NCI-H2029 treated with DMSO at 0.1 percent for 48 hours (cell line): Measurements from ENCODE around the gene AFMID.
"Not testable (repeated sequence)": the region's sequence is repeated elsewhere in the genome, so short reads cannot be mapped to it uniquely, and the experiment has no call there.

ENCODE experiments used
- DNase-seq: peaks from one replicate; lab custom pipeline; 2025; lab: John Stamatoyannopoulos, UW

AFMID gene

DNA sequence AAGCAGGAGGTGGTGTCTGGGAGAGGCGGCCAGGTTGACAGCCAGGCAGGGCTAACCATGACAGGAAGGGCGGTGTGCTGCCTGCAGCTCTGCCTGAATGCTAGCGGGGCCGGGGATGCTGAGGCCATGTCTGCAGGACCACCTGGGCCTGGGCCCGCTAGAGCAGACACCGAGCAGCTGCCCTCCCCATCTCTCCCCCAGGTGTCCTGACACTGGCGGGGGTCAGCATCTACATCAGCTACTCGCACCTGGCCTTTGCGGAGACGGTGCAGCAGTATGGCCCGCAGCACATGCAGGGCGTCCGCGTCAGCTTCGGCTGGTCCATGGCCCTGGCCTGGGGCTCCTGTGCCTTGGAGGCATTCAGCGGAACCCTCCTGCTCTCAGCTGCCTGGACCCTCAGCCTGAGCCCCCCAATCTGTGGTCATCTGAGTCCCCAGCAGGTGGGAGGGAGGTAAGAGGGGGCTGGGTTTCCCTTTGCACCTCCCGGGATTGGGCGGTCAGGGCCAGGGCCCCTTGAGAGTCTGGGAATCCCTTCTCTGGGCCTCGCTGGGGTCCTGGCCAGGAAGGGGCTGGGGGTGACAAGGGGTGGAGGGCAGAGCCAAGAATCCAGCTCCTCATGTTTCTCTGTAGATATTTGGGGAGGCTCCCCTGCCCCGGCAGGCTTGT lies 51.8 kb downstream of the AFMID start:
- DNase-seq: no peak

DNA sequence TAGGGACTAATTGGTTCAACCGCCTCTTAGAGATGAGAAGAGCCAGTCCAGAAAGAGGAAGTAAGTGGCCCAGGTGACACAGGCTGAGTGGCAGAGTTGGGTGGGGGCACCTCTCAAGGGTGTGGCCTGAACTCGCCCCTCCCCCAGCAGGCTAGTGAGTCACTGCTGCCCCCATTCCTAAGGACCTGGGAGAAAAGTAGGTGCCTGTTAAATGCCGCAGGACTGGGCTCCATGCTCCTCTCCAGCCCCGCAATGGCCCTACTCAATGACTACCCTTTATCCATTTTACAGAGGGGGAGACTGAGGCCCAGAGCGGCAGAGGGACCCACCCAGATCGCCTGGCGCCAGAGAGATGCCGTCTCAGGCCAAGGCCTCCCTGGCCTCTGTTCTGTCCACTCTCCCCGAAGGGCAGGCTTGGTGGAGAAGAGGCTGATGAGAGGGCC lies 52.3 kb downstream of the AFMID start:
- DNase-seq: no peak

DNA sequence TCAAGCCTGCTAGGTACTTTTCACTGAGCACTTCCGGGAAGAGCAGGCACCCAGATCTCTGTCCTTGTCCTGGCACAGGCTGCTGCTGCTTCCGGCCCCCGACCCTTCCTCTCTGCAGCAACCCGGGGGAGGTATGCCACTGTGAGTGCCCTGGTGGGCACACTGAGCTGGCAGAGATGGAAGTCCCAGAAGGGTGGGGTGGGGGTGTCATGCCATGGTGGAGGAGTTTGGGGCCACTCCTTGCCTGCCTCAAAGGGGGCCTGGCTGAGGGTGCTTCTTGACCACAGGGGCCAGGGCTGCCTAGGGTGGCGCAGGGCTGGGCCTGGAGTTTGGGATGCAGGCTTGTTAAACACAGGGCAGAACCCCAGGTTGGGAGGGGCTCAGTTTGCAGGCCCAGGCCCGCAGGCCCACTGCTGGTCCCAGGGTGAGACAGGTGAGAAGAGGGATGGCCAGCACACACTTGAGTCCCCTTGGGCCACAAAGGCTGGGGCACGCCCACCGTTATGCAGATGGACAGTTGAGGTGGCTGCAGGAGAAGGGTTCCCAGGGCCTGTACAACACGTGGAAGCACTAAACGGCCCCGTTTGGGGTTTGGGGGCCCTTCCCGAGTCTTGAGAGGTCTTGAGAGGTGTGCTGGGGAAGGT lies 53.0 kb downstream of the AFMID start:
- no peak for DNase-seq

DNA sequence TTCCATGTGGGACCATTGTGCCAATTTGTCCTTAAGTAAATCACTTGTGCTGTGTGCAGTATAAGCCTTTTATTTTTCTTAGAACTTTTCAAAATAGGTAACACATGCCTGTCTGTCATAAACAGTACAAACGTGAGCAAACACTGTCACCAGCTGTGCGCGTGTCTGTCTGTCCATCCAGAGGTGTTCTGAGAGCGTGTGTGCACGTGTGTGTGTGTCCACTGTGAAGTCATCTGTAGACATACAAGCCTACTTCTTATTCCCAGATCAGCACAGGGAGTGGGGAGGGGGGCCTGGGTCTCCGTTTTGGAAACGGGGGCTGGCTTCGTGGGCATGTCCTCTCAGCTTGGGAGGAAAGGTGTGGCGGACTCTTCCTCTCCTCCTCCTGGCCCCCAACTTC lies 53.7 kb downstream of the AFMID start:
- DNase-seq: no peak

DNA sequence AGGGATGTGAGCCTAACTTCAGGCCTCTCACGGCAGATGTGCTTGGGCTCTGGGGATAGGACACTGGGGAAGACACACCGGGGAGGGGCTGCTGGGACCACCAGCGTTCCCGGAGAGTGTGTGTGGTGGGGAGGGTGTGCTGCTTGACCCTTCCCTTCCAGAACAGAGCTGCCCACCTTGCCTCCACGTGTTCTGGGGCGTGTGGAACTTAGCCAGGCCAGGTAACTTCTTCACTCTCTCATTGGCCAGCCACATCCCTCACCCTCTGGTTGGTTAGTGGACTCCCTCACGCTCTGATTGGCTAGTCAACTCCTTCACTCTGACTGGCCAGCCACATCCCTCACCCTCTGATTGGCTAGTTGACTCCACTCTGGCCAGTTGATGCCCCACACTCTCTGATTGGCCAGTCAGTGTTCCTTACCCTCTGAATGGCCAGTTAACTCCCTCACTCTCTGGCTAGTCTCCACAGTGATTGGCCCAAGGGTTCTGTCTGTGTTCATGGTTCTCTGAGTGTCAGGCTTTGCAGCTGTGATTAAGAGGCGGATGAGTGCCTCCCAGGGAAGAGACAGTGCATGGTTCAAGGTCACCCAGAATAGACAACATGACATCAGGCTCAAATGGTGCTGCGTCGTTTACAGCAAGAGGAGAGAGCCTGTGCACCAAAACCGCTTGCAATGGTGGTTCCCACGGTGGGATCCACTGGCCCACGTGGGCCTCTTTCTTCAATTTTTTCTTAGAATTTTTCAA lies 54.3 kb downstream of the AFMID start:
- no peak for DNase-seq

- DNase-seq: no peak
Observed at GRCh38 chr17:78242024-78242742, 55.0 kb downstream of the AFMID start.

DNA sequence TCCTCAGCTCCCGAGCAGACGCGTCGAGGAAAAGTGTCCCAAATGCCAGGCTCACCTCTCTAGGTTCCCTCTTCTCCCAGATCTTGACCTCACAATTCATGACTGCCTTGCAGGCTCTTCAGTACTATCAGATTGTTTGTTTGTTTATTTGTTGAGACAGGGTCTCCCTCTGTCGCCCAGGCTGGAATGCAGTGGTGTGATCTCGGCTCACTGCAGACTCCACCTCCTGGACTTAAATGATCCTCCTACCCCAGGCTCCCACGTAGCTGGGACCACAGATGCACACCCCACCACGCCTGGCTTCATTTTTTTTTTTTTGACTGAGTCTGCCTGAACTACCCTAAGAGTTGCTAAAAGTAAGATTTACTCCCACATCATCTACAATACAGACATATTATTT lies 60.1 kb downstream of the AFMID start:
- DNase-seq: no peak

DNA sequence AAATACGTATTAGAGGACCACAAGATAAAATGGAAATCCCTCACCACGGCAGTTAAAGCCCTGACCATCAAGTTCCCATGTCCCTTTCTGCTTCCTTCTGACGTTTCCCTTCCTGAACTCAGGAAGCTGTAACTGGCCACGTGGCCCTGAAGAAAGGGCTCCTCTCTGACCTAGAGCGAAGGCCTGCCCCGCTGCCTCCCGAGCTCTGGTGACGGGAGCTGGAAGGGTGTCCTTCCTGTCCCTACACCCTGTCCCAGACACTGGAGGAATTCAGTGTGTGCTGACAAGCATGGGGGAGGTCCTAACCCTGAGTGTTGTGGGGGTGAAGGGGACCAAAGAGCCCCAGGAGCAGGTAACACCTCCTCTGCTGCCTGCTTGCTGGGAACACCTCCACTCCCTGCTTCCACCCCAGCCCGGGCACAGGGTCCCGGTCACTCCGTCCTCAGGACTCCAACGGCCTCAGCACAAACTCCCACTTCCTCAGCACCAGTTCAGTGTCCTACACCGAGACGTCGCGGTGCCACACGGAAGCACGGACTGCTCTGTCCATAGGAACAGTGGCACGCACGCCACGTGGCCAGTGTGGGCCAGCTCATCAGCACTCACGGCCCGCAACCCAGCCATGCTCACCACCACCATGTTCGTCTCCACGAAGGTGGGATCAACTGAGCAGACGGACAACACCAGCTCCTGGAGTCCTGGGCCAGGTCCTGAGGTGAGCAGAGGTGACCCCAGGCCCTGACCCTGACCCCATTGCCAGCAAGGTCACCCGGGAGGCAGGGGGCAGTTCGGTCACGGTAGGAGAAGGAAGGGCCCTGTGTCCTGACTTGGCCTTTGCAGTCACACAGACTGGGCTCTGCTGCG lies 61.1 kb downstream of the AFMID start:
- no peak for DNase-seq

GRCh38 chr17:78249074-78249817 lies 62.1 kb downstream of the AFMID start:
- no peak for DNase-seq

DNA sequence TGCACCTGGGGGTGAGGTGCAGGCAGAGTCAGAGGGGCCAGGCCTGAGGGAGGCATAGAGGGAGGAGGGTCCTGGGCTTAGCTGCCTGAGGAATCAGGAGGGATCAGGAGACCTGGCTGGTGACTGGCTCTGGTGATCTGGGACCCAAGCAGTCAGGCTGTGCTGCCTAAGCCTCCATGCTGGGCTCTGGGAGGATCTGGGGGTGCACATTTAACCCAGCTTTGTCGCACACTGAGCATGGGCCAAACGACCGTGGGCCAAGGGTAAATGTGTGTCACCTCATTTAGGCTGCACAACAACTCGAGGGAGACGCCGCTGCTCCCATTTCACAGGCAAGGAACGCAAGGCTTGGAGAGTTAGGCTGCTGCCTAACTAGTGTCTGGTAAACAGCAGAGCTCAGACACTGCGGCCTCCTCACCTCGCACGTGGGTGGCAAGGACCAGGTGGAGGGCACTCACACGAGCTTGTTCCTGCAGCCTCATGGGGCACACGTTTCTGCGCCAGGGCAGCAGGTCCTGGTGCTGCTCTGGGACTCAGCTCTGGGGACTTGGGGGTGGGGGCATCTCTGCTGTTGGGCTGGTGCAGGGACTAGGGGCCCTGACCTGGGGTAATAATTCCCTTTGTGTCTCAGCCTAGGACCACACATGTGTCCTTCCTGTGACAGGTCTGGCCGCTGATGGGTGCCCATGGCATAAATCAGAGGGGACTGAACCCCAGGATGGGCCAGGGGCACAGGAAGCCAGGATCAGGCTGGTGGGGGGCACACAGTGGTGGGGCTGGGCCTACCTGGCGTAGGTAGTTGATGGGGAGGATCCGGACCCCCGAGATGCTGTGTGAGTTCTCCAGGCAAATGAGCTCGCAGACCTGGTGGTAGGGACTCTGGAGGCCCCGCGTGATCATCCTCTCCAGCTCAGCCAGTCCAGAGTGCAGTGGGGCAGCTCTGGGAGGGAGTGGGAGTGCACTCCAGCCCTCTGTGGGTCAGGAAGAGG lies 63.0 kb downstream of the AFMID start:
- DNase-seq: no peak

DNA sequence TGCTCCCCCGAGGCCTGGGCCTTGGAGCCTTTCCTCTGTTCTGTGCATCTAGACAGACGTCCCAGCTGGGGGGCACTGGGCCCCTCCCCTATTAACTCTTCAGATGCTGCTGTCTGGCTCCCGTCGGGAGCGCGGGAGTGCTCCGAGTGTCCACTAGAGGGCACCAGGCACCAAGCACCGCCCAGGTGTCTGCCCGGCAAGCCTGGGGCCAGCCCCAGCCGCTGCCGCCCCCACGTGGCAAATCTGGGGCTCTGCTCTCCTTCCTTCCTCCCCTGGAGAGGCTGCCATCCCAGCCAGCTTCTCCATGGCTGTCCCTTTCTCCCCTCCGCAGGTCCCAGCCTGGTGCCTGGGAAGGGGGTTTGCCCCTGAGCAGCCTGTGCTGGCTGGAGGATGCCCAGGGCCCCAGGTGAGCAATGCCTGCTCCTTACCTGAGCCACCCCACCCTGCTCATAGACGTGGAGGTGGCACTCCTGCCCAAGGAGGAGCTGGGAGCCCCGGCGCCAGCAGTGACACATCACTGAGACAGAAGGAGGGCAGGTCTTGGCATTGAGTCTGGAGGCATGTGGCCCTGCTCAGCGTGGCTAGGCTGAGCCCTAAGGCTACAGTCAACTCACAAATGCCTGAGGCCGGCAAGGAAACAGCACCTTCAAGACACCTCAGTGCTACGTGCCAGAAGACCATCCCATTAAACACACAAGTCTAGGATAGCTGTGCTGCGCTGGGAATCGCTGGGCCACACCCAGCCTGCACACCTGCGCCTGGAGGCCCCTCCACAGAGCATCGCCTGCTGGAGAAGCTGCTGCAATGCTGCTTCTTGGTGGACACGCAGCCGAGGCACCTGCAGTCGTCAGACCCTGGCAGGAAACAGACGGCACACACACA lies 64.0 kb downstream of the AFMID start:
- DNase-seq: peak; percentile 46

GRCh38 chr17:78251773-78252103 lies 64.6 kb downstream of the AFMID start:
- DNase-seq: no peak

GRCh38 chr17:78252111-78252634 lies 65.0 kb downstream of the AFMID start:
- DNase-seq: no peak

DNA sequence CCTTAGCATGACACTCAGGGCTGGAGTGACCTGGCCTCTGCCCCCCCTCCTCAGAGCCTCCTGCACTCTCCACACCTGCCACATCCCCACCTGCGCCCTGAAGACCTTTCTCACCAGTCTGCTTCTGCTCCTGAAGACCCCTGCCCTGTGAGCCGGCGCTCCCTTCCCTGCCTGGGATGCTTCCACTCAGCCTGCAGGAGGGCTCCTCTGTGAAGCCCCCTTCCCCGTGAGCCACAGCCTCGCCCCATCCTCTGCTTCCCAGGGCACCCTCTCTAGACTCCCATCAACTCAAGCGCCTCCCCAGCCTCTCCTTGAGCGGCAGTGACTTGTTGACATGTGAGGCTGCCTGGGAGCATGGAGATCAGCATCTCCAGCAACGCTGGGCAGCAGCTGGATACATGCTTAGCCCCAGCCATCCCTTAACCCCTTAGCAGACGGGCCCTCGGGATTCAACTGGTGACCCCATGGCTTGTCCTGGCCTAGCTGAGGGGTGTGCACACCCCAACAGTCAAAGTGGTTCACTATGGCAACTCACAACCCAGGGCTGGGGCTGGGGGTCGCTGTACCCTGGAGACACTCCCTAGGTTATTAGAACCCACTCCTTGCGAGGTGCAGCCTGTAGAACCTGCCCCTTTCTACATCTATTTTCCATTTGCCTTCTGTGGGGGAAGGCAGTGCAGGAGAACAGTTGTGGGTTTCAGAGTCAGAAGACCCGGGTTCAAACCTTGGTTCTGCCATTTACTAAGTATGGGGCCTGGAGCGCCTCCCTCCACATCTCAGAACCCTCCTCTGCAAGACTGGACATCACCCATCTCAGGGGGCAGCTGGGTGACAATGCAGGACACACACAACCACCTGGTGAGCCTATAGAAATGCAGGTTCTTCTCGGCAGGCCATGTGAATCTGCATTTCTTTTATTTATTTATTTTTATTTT lies 65.8 kb downstream of the AFMID start:
- no peak for DNase-seq

DNA sequence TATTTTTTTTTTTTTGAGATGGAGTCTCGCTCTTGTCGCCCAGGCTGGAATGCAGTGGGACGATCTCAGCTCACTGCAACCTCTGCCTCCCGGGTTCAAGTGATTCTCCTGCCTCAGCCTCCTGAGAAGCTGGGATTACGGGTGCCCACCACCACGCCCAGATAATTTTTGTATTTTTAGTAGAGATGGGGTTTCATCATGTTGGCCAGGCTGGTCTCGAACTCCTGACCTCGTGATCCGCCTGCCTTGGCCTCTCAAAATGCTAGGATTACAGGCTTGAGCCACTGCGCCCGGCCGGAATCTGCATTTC lies 66.4 kb downstream of the AFMID start:
- DNase-seq: not testable (repeated sequence)

GRCh38 chr17:78253946-78254672 lies 66.9 kb downstream of the AFMID start:
- DNase-seq: no peak
